ENCODE measurements around the gene CEP290.

Gene CEP290, protein sequence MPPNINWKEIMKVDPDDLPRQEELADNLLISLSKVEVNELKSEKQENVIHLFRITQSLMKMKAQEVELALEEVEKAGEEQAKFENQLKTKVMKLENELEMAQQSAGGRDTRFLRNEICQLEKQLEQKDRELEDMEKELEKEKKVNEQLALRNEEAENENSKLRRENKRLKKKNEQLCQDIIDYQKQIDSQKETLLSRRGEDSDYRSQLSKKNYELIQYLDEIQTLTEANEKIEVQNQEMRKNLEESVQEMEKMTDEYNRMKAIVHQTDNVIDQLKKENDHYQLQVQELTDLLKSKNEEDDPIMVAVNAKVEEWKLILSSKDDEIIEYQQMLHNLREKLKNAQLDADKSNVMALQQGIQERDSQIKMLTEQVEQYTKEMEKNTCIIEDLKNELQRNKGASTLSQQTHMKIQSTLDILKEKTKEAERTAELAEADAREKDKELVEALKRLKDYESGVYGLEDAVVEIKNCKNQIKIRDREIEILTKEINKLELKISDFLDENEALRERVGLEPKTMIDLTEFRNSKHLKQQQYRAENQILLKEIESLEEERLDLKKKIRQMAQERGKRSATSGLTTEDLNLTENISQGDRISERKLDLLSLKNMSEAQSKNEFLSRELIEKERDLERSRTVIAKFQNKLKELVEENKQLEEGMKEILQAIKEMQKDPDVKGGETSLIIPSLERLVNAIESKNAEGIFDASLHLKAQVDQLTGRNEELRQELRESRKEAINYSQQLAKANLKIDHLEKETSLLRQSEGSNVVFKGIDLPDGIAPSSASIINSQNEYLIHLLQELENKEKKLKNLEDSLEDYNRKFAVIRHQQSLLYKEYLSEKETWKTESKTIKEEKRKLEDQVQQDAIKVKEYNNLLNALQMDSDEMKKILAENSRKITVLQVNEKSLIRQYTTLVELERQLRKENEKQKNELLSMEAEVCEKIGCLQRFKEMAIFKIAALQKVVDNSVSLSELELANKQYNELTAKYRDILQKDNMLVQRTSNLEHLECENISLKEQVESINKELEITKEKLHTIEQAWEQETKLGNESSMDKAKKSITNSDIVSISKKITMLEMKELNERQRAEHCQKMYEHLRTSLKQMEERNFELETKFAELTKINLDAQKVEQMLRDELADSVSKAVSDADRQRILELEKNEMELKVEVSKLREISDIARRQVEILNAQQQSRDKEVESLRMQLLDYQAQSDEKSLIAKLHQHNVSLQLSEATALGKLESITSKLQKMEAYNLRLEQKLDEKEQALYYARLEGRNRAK (N-terminal part only)

DNA sequence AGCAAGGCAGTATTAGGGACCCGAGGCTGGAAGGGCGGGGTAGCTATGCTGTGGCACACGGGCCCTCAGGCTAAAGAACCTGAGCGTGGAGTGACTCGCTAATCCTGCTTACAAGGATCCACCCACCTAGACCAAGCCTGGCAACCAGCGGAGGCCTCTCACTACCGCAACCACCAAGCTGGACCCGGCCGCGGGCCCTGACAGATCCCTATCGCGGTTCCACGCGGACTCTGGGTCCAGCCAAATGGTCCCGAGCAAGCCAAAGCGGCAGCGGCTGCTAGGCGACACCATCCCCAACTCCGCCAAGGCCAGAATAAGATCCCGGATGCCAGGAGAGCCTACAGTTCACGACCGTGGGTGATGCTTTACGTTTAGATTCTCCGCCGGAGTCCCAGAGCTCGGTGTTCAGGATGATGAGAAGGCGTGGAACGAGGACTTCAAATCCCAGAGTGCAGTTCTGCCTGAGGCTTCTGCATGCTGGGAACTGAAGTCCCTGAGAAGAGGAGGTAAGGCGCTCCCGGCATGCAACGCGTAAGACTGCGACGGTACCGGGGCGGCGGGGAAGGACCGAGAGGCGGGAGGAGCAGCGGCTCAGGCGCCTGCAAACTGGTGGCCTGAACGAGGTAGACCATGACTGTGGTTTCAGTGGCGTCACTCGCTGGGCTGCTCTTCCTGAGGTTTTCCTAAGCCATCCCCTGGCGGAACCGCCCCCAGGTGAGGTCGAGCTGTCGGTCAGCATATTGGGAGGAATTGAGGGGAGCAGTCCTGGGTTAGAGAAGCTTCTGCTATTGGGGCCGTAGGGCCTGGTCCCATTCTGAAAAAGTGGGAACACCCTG lies at the start of gene CEP290, which contains the start of gene TMTC3:
CEP290 (minus strand) TSS at position 315 of the 836 bp plus-strand sequence. CDS start 781 bp downstream, outside the sequence.
TMTC3 (plus strand) TSS at position 534 of the 836 bp plus-strand sequence. CDS start 6,009 bp downstream, outside the sequence.
- peak within 1 kb of the TSS; percentile 87 for H3K4me3 ChIP-seq (ENCODE audit: low read depth, low read length)
- TF ChIP-seq, protein P1, sequence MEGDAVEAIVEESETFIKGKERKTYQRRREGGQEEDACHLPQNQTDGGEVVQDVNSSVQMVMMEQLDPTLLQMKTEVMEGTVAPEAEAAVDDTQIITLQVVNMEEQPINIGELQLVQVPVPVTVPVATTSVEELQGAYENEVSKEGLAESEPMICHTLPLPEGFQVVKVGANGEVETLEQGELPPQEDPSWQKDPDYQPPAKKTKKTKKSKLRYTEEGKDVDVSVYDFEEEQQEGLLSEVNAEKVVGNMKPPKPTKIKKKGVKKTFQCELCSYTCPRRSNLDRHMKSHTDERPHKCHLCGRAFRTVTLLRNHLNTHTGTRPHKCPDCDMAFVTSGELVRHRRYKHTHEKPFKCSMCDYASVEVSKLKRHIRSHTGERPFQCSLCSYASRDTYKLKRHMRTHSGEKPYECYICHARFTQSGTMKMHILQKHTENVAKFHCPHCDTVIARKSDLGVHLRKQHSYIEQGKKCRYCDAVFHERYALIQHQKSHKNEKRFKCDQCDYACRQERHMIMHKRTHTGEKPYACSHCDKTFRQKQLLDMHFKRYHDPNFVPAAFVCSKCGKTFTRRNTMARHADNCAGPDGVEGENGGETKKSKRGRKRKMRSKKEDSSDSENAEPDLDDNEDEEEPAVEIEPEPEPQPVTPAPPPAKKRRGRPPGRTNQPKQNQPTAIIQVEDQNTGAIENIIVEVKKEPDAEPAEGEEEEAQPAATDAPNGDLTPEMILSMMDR (IDR thresholded peaks at IDR 0.05; ENCODE audit: insufficient read depth, low read depth, low read length, missing control alignments): no peak
- peak; percentile 99 for DNase-seq (ENCODE audit: low read depth)

DNA sequence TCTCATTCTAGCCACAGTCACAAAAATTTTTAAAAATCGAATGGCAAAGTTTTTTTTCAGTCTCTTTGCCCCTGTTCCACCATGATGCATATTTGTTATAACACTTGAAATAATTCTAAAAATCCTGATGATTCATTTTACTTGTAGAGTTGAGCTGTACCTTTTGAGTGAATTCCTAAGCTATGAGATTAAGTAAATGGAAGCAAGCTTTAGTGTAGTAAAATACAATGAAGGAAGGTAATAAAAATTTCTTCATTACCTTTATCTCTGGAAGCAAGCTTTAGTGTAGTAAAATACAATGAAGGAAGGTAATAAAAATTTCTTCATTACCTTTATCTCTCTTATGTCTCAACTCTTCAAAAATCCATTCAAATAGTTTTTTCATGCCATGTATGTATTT lies 46.3 kb upstream of the CEP290 start:
- TF ChIP-seq, protein P1 (IDR thresholded peaks at IDR 0.05; ENCODE audit: insufficient read depth, low read depth, low read length, missing control alignments): no peak

DNA sequence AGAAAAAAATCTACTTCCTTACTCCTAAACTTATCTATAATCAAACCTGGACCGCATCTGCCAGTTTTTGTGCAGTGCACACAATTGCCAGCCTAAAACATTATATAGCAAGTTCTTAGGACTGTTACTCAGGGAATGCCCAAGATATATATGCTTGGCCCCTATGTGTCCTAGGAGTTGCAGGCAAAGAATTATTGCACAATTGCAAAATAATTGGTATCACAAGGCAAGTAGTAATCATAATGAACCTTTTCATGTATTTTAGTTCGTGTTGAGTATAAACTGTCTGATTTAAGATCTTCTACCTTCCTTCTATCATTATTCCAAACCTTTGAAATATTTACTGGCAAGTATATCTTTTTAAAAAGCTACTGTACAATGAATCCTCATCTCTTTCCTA lies 45.7 kb upstream of the CEP290 start:
- DNase-seq (ENCODE audit: low read depth): no peak
- TF ChIP-seq, protein P1 (IDR thresholded peaks at IDR 0.05; ENCODE audit: insufficient read depth, low read depth, low read length, missing control alignments): no peak
- H3K4me3 ChIP-seq (ENCODE audit: low read depth, low read length): no peak overlapping the region

More for the DNA sequence above, 46.3 kb upstream of the CEP290 start:
- H3K4me3 ChIP-seq (ENCODE audit: low read depth, low read length): no peak overlapping the region
- DNase-seq (ENCODE audit: low read depth): no peak

DNA sequence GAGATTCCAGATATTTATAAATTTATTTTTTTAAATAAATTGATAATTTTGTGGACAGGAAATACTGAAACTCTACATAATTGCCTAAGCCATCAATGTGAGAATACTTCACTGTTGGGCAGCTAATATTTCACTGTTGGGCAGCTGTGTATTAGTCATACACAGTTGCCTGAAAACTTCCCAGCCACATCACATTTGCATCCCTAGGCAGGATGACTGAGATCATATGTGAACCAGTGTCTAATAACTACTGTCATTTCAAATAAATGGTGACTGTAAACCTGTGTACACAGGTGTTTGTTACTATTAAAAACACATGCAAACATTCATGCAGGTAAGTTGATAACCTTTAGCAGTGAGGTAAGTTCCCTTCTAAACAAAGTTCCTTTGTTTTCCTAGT lies 44.1 kb upstream of the CEP290 start:
- no peak overlapping the region for H3K4me3 ChIP-seq (ENCODE audit: low read depth, low read length)
- TF ChIP-seq, protein P1 (IDR thresholded peaks at IDR 0.05; ENCODE audit: insufficient read depth, low read depth, low read length, missing control alignments): no peak
- DNase-seq (ENCODE audit: low read depth): peak; percentile 9

DNA sequence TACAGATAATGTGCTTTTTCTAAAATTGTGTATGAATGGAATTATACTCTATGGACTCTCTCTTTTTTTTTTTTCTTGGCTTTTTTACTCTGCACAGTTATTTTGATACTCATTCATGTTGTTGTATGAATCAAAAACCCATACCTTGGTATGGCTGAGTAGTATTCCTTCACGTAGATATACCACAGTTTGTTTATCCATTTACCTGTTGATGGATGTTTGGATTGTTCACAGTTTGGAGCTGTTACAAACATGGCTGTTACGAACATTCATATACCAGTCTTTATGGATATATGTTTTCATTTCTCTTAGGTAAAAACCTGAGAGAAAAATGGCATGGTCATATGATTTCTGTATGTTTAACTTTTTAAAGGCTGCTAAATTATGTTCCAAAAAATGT lies 43.4 kb upstream of the CEP290 start:
- H3K4me3 ChIP-seq (ENCODE audit: low read depth, low read length): no peak overlapping the region
- TF ChIP-seq, protein P1 (IDR thresholded peaks at IDR 0.05; ENCODE audit: insufficient read depth, low read depth, low read length, missing control alignments): no peak
- DNase-seq (ENCODE audit: low read depth): no peak
